K562 (cell line): ENCODE results near the gene FRMPD1. TPM values are rescaled to one million over a fixed set of nuclear protein-coding genes. Genes with fewer than 3 reads are reported as not detected.
A peak's percentile ranks its signal among the peaks of the same experiment; 100 is the strongest.

Experiments
- ATAC-seq: fragments of 200-7000 bp; cut with Tn5 transposase; 3 replicates; pipeline ENCODE4 v1.9.1; 2020; ENCODE audit warnings: moderate library complexity
- BruUV-seq: library from RNA; stranded (reverse); fragments of 400-500 nt; replicated peaks from 2 replicates; lab custom pipeline; 2021; lab: Mats Ljungman, UMichigan
- CTCF ChIA-PET: fragments of 300-600 bp; formaldehyde crosslinking; extraction: SDS; loops from one replicate; lab custom pipeline; 2021; ENCODE audit warnings: low intra/inter-chr PET ratio; lab: Yijun Ruan, JAX
- POLR2A ChIA-PET: fragments of 300-600, 350-650 bp; sonication (Branson Sonifier 250); formaldehyde crosslinking; extraction: SDS; loops from one replicate; lab custom pipeline; 2021; ENCODE audit warnings: antibody characterized with exemption, inconsistent platforms; lab: Yijun Ruan, JAX
- DNase-seq, 4 experiments: peaks; one replicate each; pipeline versions ENCODE4 v3.0.0 to v3.0.0-alpha.2; 2011 to 2018; ENCODE audit warnings: low spot score in 3 of 4, mixed read lengths in 3 of 4; ENCODE audit errors: extremely low read depth in 1 of 4
- FAIRE-seq: peaks from 2 replicates; lab custom pipeline; 2011; peaks lifted over from hg19 to GRCh38; lab: Jason Lieb, UNC
- H2AFZ ChIP-seq: 2 replicates; pipeline ENCODE4 v1.6.0; 2011; ENCODE audit warnings: low read depth, low read length, control low read depth, inconsistent platforms
- H3K27ac ChIP-seq: fragments of 200-600 bp; 3 replicates; pipeline ENCODE4 v1.8.0; 2011; ENCODE audit warnings: low read depth, mild to moderate bottlenecking, control low read depth, inconsistent platforms, low read length, moderate library complexity, mixed read lengths; ENCODE audit errors: extremely low read depth
- H3K27me3 ChIP-seq, 2 experiments: fragments of 300-600 bp in 1 of 2; 2 replicates in 1 of 2; 3 replicates in 1 of 2; pipeline versions ENCODE4 v1.6.0 to v1.8.0; 2011; ENCODE audit warnings: inconsistent platforms in 2 of 2, low read length in 2 of 2, mild to moderate bottlenecking in 1 of 2, mixed read lengths in 1 of 2, moderate library complexity in 1 of 2; ENCODE audit not compliant: control insufficient read depth in 2 of 2, insufficient read depth in 2 of 2
- H3K36me3 ChIP-seq: fragments of 300-600 bp; 3 replicates; pipeline ENCODE4 v1.8.0; 2011; ENCODE audit warnings: mild to moderate bottlenecking, low read length, inconsistent platforms; ENCODE audit not compliant: control insufficient read depth, insufficient read depth
- H3K4me1 ChIP-seq, 2 experiments: fragments of 200-600 bp in 1 of 2; replicated peaks in 1 of 2; 2 replicates in 1 of 2; 3 replicates in 1 of 2; pipeline versions ENCODE4 v1.5.1 to v1.8.0; 2011; ENCODE audit warnings: inconsistent platforms in 2 of 2, low read length in 2 of 2, mild to moderate bottlenecking in 1 of 2, mixed read lengths in 1 of 2, moderate library complexity in 1 of 2; ENCODE audit not compliant: control insufficient read depth in 2 of 2, insufficient read depth in 2 of 2
- H3K4me2 ChIP-seq: 2 replicates; pipeline ENCODE4 v1.6.1; 2011; ENCODE audit warnings: low read length, control low read depth, inconsistent platforms, mixed read lengths; ENCODE audit not compliant: insufficient read depth
- H3K4me3 ChIP-seq: fragments of 200-600 bp; sonication (generic), shearing (Covaris generic); 2 replicates; pipeline ENCODE4 v1.5.1; 2016; ENCODE audit warnings: control low read depth, inconsistent platforms
- H3K79me2 ChIP-seq: fragments of 200-600 bp; 3 replicates; pipeline ENCODE4 v1.8.0; 2011; ENCODE audit warnings: low read length, inconsistent platforms; ENCODE audit not compliant: control insufficient read depth, insufficient read depth
- H3K9ac ChIP-seq, 2 experiments: 2 replicates each; pipeline versions ENCODE4 v1.6.0 to v1.6.1; 2011; ENCODE audit warnings: low read depth in 2 of 2, low read length in 2 of 2, control low read depth in 1 of 2, inconsistent platforms in 1 of 2, mild to moderate bottlenecking in 1 of 2, mixed read lengths in 1 of 2; ENCODE audit not compliant: insufficient read depth in 1 of 2
- H3K9me1 ChIP-seq: one replicate; pipeline ENCODE4 v1.6.0; 2011; ENCODE audit warnings: inconsistent platforms, mild to moderate bottlenecking, low read length, moderate library complexity; ENCODE audit not compliant: control insufficient read depth, insufficient read depth
- H3K9me3 ChIP-seq: replicated peaks from 2 replicates; pipeline ENCODE4 v1.5.1; 2011; ENCODE audit warnings: low read depth, low read length, inconsistent platforms; ENCODE audit not compliant: control insufficient read depth, insufficient read depth
- H4K20me1 ChIP-seq: replicated peaks from 2 replicates; pipeline ENCODE4 v1.6.1; 2011; ENCODE audit warnings: low read length, inconsistent platforms, mixed read lengths; ENCODE audit not compliant: control insufficient read depth, insufficient read depth
- CREB1 ChIP-seq, 2 experiments: sonication (generic) in 1 of 2; formaldehyde crosslinking in 1 of 2; IDR thresholded peaks; 2 replicates each; pipeline versions ENCODE4 v1.6.1 to v1.8.0; 2012 to 2022; ENCODE audit warnings: inconsistent platforms in 1 of 2, mild to moderate bottlenecking in 1 of 2, missing genetic modification reagents in 1 of 2, moderate library complexity in 1 of 2
- FUS ChIP-seq: fragments of 200-400 bp; formaldehyde crosslinking; optimal IDR thresholded peaks from 2 replicates; pipeline ENCODE3; 2017; ENCODE audit warnings: low read depth, low read length
- PCBP1 ChIP-seq: fragments of 200-400 bp; formaldehyde crosslinking; IDR thresholded peaks from 2 replicates; pipeline ENCODE4 v1.6.1; 2018; ENCODE audit warnings: mild to moderate bottlenecking, low read depth, low read length; ENCODE audit not compliant: poor library complexity, severe bottlenecking
- ZNF224 ChIP-seq: sonication (generic); formaldehyde crosslinking; IDR thresholded peaks from 2 replicates; pipeline ENCODE4 v1.8.0; 2022; ENCODE audit warnings: mild to moderate bottlenecking, missing genetic modification reagents
- WGBS: fragments of 100-300 bp; shearing (Covaris generic); methylation state at CpG from one replicate; pipeline ENCODE4 v1.1.6; 2016; ENCODE audit warnings: low coverage, mixed read lengths; ENCODE audit not compliant: insufficient coverage; ENCODE audit errors: missing lambda C conversion rate; 5-methylcytosine and 5-hydroxymethylcytosine counted together
- in situ Hi-C: fragments of 300-500 bp; cut with MboI; formaldehyde crosslinking; loops from 4 replicates; pipeline ENCODE4 v1.15.0; 2018; ENCODE audit warnings: inconsistent platforms, mixed read lengths
- intact Hi-C: fragments of 100-400 bp; cut with micrococcal nuclease; formaldehyde crosslinking; loops from 2 replicates; pipeline ENCODE4 v1.14.2; 2022
- polyA plus RNA-seq, 8 experiments: library from polyadenylated mRNA; depleted of rRNA in 4 of 8; stranded (reverse) in 5 of 8; unstranded in 3 of 8; fragments of >200 nt; fragmentation: Nextera tagmentation in 2 of 8; fragmentation: Illumina TruSeq in 1 of 8; extraction: Ambion mirVana in 2 of 8; extraction: Trizol in 1 of 8; gene quantifications; 2 replicates each; pipeline versions ENCODE4 v1.2.1 to v1.2.3, GENCODE V29; 2011 to 2014; ENCODE audit warnings: inconsistent platforms in 1 of 8, missing spikeins in 1 of 8
- total RNA-seq, 7 experiments: library from RNA; depleted of rRNA in 6 of 7; stranded (reverse); fragments of >200 nt in 6 of 7; fragmentation: Illumina TruSeq in 2 of 7; extraction: Trizol in 2 of 7; gene quantifications; 2 replicates each; pipeline versions ENCODE4 v1.2.1 to v1.2.3, GENCODE V29; 2011 to 2021; ENCODE audit warnings: low replicate concordance in 1 of 7
- TF ChIP-seq, protein P1 (sequence below): fragments of 450-650 bp; formaldehyde crosslinking; IDR thresholded peaks from 2 replicates; pipeline ENCODE4 v1.4.0; 2020; ENCODE audit warnings: mild to moderate bottlenecking, mixed read lengths

FRMPD1 gene
- total and polyA plus RNA-seq, 9 of the 15 experiments (the other 6 are each of a cell fraction or from before 2014, with no cell fraction given) = not detected

DNA sequence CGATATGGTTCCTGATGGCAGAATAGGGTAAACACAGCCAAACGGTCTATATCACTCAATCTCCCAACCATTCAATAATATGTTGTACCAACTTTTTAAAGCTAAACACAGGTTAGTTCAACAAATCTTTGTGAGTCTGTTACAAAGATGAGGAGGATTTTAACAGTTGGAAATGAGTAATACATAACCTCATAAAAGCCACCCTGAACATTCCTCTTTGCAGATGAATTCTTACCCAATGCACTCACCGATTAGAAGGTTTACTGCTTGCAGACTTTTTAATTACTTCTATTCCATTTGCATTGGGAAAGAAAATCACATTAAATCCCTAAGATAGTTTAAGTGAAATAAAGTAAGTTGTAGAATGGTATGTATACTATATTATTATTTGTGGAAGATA is 79.5 kb downstream of the FRMPD1 start:
- Histone ChIP-seq H3K36me3 (no peaks in the 10 kb centered on the region), H3K9me3 (no peaks in the 10 kb centered on the region), H3K27me3 (peaks cover 60 to 73% of the 10 kb centered on the region in 2 experiments), H3K27ac (no peak overlapping the region), H3K4me1 (no peaks in the 10 kb centered on the region), H3K9ac (no peak overlapping the region), H3K9me1 (no peaks in the 10 kb centered on the region), H3K79me2 (no peaks in the 10 kb centered on the region), H3K4me3 (no peak overlapping the region), H4K20me1 (no peaks in the 10 kb centered on the region; the same call in 1 of the 2 replicates), H3K4me2 (no peak overlapping the region), H2AFZ (no peak overlapping the region)
- DNase-seq (no peak), ATAC-seq (no peak), FAIRE-seq (no peak)
- intact Hi-C loops = no loop called here
- in situ Hi-C loops = loop anchor here (25.0 kb wide), 1 partner anchor 632 kb away; no protein-coding TSS in a partner anchor
- no peak for TF ChIP-seq PCBP1
- TF ChIP-seq ZNF224 (CRISPR knock-in tag) = no peak
- WGBS = 2% methylated on average over 3 of the region's 3 CpGs
- ChIA-PET POLR2A (interaction anchor here (0.6 to 1.0 kb wide), 2 partner anchors 9 to 290 kb away, joined by 3 to 4 read pairs; no protein-coding TSS in a partner anchor), CTCF (no interaction called here)
- no TSS peak for BruUV-seq

DNA sequence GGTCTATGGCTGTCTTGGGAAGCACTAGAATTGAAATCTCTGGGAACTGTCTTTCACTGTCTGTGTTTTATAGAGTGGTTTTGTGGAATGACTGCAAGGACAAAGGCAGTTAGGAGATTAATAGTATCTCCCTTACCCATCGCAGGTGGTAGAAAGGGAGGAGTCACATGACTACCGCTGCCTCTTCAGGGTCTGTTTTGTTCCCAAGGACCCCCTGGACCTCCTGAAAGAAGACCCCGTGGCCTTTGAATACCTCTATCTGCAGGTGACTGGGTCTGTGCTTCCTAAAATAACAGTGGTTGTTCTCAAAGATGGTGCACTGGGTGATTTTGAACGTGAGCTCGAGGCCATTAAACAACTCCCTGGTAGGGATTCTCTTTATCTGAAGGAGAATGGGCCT is 80.1 kb downstream of the FRMPD1 start:
- H3K4me2 ChIP-seq = no peak overlapping the region
- H3K36me3 ChIP-seq = no peaks in the 10 kb centered on the region
- intact Hi-C loops (no loop called here), in situ Hi-C loops (loop anchor here (25.0 kb wide), 1 partner anchor 631 kb away; no protein-coding TSS in a partner anchor)
- H3K9me1 ChIP-seq = no peaks in the 10 kb centered on the region
- TF ChIP-seq CREB1 (IDR thresholded peaks at IDR 0.05) (no peak), CREB1 (CRISPR knock-in tag; IDR thresholded peaks at IDR 0.05) (no peak), FUS (no peak)
- TF ChIP-seq, protein P1, sequence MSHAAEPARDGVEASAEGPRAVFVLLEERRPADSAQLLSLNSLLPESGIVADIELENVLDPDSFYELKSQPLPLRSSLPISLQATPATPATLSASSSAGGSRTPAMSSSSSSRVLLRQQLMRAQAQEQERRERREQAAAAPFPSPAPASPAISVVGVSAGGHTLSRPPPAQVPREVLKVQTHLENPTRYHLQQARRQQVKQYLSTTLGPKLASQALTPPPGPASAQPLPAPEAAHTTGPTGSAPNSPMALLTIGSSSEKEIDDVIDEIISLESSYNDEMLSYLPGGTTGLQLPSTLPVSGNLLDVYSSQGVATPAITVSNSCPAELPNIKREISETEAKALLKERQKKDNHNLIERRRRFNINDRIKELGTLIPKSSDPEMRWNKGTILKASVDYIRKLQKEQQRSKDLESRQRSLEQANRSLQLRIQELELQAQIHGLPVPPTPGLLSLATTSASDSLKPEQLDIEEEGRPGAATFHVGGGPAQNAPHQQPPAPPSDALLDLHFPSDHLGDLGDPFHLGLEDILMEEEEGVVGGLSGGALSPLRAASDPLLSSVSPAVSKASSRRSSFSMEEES (CRISPR knock-in tag) = peak; percentile 63
- H3K9me3 ChIP-seq = no peaks in the 10 kb centered on the region
- DNase-seq = no peak
- FAIRE-seq = no peak
- H4K20me1 ChIP-seq = no peaks in the 10 kb centered on the region; the same call in 1 of the 2 replicates
- ChIA-PET CTCF (no interaction called here), POLR2A (interaction anchor here (0.6 kb wide), 1 partner anchor 290 kb away, joined by 4 read pairs; no protein-coding TSS in a partner anchor)
- H2AFZ ChIP-seq = no peak overlapping the region
- BruUV-seq = no TSS peak
- no peak overlapping the region for H3K9ac ChIP-seq
- ATAC-seq = no peak
- no peak overlapping the region for H3K27ac ChIP-seq
- H3K27me3 ChIP-seq = peaks cover 61 to 72% of the 10 kb centered on the region in 2 experiments
- no peaks in the 10 kb centered on the region for H3K4me1 ChIP-seq
- whole genome bisulfite sequencing = 2% methylated on average over 5 of the region's 5 CpGs
- no peak overlapping the region for H3K4me3 ChIP-seq
- H3K79me2 ChIP-seq = no peaks in the 10 kb centered on the region
